Dedifferentiated amniotic fluid mesenchymal stem cell (primary cell): ENCODE measurements around the gene PLPPR2.
"Not testable (repeated sequence)": the region's sequence is repeated elsewhere in the genome, so short reads cannot be mapped to it uniquely, and the experiment has no call there.

Experiments used
- DNase-seq: peaks from one replicate; pipeline ENCODE4 v3.0.0-alpha.2; 2016; ENCODE audit errors: extremely low spot score

The PLPPR2 gene

GRCh38 chr19:11397089-11397610 lies 41.9 kb downstream of the PLPPR2 start:
- no peak for DNase-seq

DNA sequence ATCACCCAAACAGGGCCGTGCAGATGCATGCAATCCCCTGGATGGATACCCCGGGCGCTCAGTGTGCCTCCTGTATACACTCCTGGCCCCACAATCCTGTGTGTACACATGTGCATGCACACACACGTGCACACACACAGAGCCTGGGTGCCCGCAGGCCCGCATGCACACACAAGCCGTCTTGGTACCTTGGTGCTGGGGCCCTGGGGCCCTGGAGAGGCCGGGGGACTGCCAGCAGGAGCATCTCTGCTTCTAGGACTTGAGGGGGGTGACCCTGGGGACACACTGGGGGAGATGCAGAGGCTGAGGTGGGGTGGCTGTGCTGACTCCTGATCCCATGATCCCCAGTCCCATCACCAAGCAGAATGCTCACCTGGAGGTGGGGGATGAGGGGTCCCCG lies 44.4 kb downstream of the PLPPR2 start:
- no peak for DNase-seq

DNA sequence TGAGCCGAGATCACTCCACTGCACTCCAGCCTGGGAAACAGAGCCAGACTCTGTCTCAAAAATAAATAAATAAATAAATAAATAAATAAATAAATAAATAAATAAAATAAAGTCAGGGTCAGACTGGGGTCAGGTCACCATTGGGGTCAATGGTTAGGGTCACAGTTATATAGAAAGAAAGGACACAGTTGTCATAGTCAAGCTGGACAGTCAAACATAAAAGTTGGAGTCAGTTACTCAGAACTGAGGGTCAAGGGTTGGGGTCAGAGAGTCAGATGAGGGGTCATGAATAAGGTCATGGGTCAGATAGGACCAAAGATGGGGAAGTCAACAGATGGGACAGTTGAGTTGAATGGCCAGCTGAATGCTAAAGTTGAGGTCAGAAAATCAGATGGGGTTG lies 45.6 kb downstream of the PLPPR2 start:
- no peak for DNase-seq

DNA sequence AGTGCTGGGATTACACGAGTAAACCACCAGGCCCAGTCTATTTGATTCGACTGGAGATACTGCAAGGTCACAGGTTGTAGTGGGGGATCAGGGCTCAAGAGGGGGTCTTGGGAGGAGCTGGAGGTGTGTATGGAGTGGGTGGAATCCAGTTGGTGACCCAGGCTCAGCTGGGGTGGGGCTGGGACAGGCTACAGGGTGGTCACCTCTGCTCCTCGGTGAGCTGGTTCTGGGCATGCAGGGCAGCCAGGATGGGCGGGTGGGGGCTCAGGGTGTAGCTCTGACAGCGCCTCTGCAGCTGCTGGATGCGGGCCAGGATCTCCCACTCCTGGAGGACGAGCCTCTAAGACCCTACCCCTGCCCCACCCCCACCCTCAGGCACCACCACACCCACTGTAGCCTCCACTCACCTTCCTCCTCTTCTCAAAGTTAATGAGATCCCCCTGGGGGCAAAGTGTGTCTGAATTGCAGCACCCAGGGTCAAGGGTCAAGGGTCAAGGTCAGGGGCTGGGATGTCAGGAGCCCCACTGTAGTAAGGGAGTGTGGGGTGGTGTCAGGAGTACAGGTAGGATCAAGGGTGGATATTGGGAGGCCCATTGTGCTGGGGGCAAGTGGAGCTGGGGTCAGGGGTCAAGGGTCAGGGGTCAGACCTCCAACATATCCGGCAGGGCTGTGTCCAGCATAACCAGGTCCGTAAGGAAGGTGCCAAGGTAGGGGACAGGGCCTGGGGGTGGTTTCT lies 46.7 kb downstream of the PLPPR2 start:
- no peak for DNase-seq

GRCh38 chr19:11404588-11405222 lies 49.5 kb downstream of the PLPPR2 start:
- DNase-seq, result no peak

DNA sequence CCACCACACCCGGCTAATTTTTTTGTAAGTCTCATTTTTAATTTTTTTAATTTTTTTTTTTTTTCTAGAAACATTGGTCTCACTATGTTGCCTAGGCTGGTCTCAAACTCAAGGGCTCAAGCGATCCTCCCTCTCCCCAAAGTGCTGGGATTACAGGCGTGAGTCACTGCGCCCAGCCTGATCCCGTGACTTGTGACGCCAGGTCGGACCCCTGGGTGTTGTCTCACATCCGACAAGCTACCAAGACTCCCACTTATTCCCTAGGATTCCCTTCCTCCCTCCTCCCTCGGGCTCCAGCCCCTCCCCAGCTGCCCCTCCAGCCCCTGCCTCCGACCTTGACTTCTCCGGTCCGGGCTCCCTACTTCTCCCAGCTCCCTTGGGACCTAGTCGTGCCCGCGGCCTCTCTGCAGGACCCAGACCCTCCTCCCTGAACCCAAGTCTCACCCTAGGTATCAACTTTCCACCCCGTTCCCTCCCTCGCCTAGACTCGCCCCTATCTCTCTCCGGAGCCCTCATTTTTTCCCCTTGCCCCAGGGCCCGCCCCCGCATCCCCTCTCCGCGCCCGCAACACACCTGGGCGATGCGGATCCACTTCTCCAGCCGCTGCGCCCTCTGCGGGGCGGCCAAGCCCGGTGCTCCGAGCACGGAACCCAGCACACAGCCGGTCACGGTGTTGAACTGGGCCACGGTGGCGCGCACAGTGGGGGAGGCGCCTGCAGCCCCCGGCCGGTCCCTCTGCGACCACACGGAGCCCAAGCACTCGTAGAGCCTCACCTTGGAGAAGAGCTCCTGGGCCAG lies 50.8 kb downstream of the PLPPR2 start:
- no peak for DNase-seq

- DNase-seq, result not testable (repeated sequence)
These were observed 51.5 kb downstream of the PLPPR2 start for GRCh38 chr19:11406703-11407236.

- DNase-seq, result no peak
These were observed 53.4 kb downstream of the PLPPR2 start for GRCh38 chr19:11408591-11408990.

- DNase-seq, result no peak
These were observed 55.5 kb downstream of the PLPPR2 start for GRCh38 chr19:11410682-11411081.

DNA sequence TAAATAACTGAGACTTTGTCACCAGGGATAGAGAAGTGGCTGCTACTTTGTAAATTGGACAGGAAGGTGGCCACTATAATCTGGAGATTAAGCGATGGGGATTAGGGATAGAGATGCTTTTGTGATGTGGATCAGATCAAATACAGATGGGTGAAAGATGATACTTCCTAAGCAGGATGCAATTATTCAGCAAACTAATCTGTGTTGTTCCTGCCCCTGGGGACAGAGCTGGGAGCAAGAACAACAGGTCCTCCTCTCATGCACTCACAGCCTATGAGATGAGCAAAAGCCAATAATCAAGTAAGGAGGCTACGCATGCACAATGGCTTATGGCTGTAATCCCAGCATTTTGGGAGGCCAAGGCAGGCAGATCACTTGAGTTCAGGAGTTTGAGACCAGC lies 59.3 kb downstream of the PLPPR2 start:
- no peak for DNase-seq
